ENCODE measurements around the gene FAM83G. TPM values are rescaled to one million over a fixed set of nuclear protein-coding genes. Genes with fewer than 3 reads are reported as not detected.
A peak's percentile ranks its signal among the peaks of the same experiment; 100 is the strongest.

The FAM83G gene
- total and polyA plus RNA-seq, 5 donors from 2014 or later = 3.7 to 10.7 (median 5.9) TPM

- Mint-ChIP-seq H3K9me3 (no peaks in the 10 kb centered on the region), H3K4me3 (no peak overlapping the region)
Observed at GRCh38 chr17:18987862-18988545, 16.6 kb downstream of the FAM83G start.

GRCh38 chr17:18987230-18987610, 17.3 kb downstream of the FAM83G start:
- Mint-ChIP-seq H3K4me1 (peaks cover 0 to 9% (median 0%) of the 10 kb centered on the region in 4 donors), H3K27me3 (no peaks in the 10 kb centered on the region)
- ATAC-seq (ENCODE audit: low read depth in 2 of 2) = no peak

More at GRCh38 chr17:18987862-18988545, 16.6 kb downstream of the FAM83G start:
- Mint-ChIP-seq H3K27ac (no peak overlapping the region), H3K4me1 (peaks cover 0 to 15% (median 1%) of the 10 kb centered on the region in 4 donors), H3K27me3 (no peaks in the 10 kb centered on the region), H3K36me3 (peaks cover 3% of the 10 kb centered on the region)
- DNase-seq (no peak), ATAC-seq (ENCODE audit: low read depth in 2 of 2) (no peak)
- H3K36me3 ChIP-seq (ENCODE audit: control insufficient read depth, insufficient read depth, low read length) = peaks cover 11% of the 10 kb centered on the region
- H3K9me3 ChIP-seq (ENCODE audit: control insufficient read depth in 2 of 2, low read length in 2 of 2) = no peaks in the 10 kb centered on the region
- no peak overlapping the region for H3K27ac ChIP-seq (ENCODE audit: insufficient read depth, low read length, poor library complexity, severe bottlenecking)
- no peaks in the 10 kb centered on the region for H3K27me3 ChIP-seq (ENCODE audit: control insufficient read depth, insufficient read depth, low read length)
- peaks cover 5% of the 10 kb centered on the region for H3K4me1 ChIP-seq (ENCODE audit: control insufficient read depth, insufficient read depth, low read length, poor library complexity, severe bottlenecking)
- no peak overlapping the region for H3K4me3 ChIP-seq (ENCODE audit: low read depth, low read length)

GRCh38 chr17:18986541-18987229, 17.9 kb downstream of the FAM83G start:
- H3K9me3 ChIP-seq (ENCODE audit: control insufficient read depth in 2 of 2, low read length in 2 of 2) = no peaks in the 10 kb centered on the region
- no peaks in the 10 kb centered on the region for H3K4me1 ChIP-seq (ENCODE audit: control insufficient read depth, insufficient read depth, low read length, poor library complexity, severe bottlenecking)
- Mint-ChIP-seq H3K27me3 (no peaks in the 10 kb centered on the region), H3K4me3 (no peak overlapping the region), H3K9me3 (no peaks in the 10 kb centered on the region), H3K27ac (peak overlapping the region in 1 of 3 donors; percentile 64), H3K36me3 (peaks cover 3% of the 10 kb centered on the region), H3K4me1 (peaks cover 0 to 9% (median 0%) of the 10 kb centered on the region in 4 donors)
- no peak overlapping the region for H3K27ac ChIP-seq (ENCODE audit: insufficient read depth, low read length, poor library complexity, severe bottlenecking)
- H3K36me3 ChIP-seq (ENCODE audit: control insufficient read depth, insufficient read depth, low read length) = peaks cover 11% of the 10 kb centered on the region
- ATAC-seq (ENCODE audit: low read depth in 2 of 2) (no peak), DNase-seq (no peak)
- no peaks in the 10 kb centered on the region for H3K27me3 ChIP-seq (ENCODE audit: control insufficient read depth, insufficient read depth, low read length)
- H3K4me3 ChIP-seq (ENCODE audit: low read depth, low read length) = no peak overlapping the region

More at GRCh38 chr17:18987230-18987610, 17.3 kb downstream of the FAM83G start:
- DNase-seq = no peak
- Histone ChIP-seq H3K4me1 (ENCODE audit: control insufficient read depth, insufficient read depth, low read length, poor library complexity, severe bottlenecking) (no peaks in the 10 kb centered on the region), H3K36me3 (ENCODE audit: control insufficient read depth, insufficient read depth, low read length) (peaks cover 11% of the 10 kb centered on the region), H3K4me3 (ENCODE audit: low read depth, low read length) (no peak overlapping the region), H3K27ac (ENCODE audit: insufficient read depth, low read length, poor library complexity, severe bottlenecking) (no peak overlapping the region), H3K9me3 (ENCODE audit: control insufficient read depth in 2 of 2, low read length in 2 of 2) (no peaks in the 10 kb centered on the region), H3K27me3 (ENCODE audit: control insufficient read depth, insufficient read depth, low read length) (no peaks in the 10 kb centered on the region)
- Mint-ChIP-seq H3K36me3 (peaks cover 3% of the 10 kb centered on the region), H3K9me3 (no peaks in the 10 kb centered on the region), H3K4me3 (no peak overlapping the region), H3K27ac (peak overlapping the region in 2 of 3 donors; percentile 51 to 64)

- Mint-ChIP-seq H3K27me3 (no peaks in the 10 kb centered on the region), H3K4me3 (no peak overlapping the region), H3K36me3 (peaks cover 3% of the 10 kb centered on the region), H3K4me1 (peaks cover 0 to 9% (median 0%) of the 10 kb centered on the region in 4 donors), H3K27ac (no peak overlapping the region), H3K9me3 (peaks cover 0 to under 1% (median 0%) of the 10 kb centered on the region in 7 donors)
- Histone ChIP-seq H3K4me1 (ENCODE audit: control insufficient read depth, insufficient read depth, low read length, poor library complexity, severe bottlenecking) (no peaks in the 10 kb centered on the region), H3K27ac (ENCODE audit: insufficient read depth, low read length, poor library complexity, severe bottlenecking) (no peak overlapping the region), H3K9me3 (ENCODE audit: control insufficient read depth in 2 of 2, low read length in 2 of 2) (no peaks in the 10 kb centered on the region), H3K4me3 (ENCODE audit: low read depth, low read length) (no peak overlapping the region), H3K27me3 (ENCODE audit: control insufficient read depth, insufficient read depth, low read length) (no peaks in the 10 kb centered on the region), H3K36me3 (ENCODE audit: control insufficient read depth, insufficient read depth, low read length) (peaks cover 14% of the 10 kb centered on the region)
- DNase-seq (no peak), ATAC-seq (ENCODE audit: low read depth in 2 of 2) (no peak)
Observed at GRCh38 chr17:18985475-18985874, 19.1 kb downstream of the FAM83G start.

GRCh38 chr17:18984273-18985114, 20.1 kb downstream of the FAM83G start:
- H3K9me3 Mint-ChIP-seq = peaks cover 0 to 2% (median 0%) of the 10 kb centered on the region in 7 donors
- Histone ChIP-seq H3K4me1 (ENCODE audit: control insufficient read depth, insufficient read depth, low read length, poor library complexity, severe bottlenecking) (no peaks in the 10 kb centered on the region), H3K4me3 (ENCODE audit: low read depth, low read length) (no peak overlapping the region), H3K27me3 (ENCODE audit: control insufficient read depth, insufficient read depth, low read length) (no peaks in the 10 kb centered on the region), H3K9me3 (ENCODE audit: control insufficient read depth in 2 of 2, low read length in 2 of 2) (no peaks in the 10 kb centered on the region), H3K27ac (ENCODE audit: insufficient read depth, low read length, poor library complexity, severe bottlenecking) (no peak overlapping the region), H3K36me3 (ENCODE audit: control insufficient read depth, insufficient read depth, low read length) (peaks cover 17% of the 10 kb centered on the region)
- H3K4me3 Mint-ChIP-seq = no peak overlapping the region
- H3K27ac Mint-ChIP-seq = peak overlapping the region in 1 of 3 donors; percentile 71
- DNase-seq = no peak
- no peak for ATAC-seq (ENCODE audit: low read depth in 2 of 2)
- peaks cover 10% of the 10 kb centered on the region for H3K36me3 Mint-ChIP-seq
- H3K27me3 Mint-ChIP-seq = no peaks in the 10 kb centered on the region
- H3K4me1 Mint-ChIP-seq = peaks cover 0 to 4% (median 0%) of the 10 kb centered on the region in 4 donors

GRCh38 chr17:18981642-18982424, 22.7 kb downstream of the FAM83G start:
- no peak for DNase-seq
- H3K36me3 ChIP-seq (ENCODE audit: control insufficient read depth, insufficient read depth, low read length) = peaks cover 29% of the 10 kb centered on the region
- H3K27ac ChIP-seq (ENCODE audit: insufficient read depth, low read length, poor library complexity, severe bottlenecking) = no peak overlapping the region
- H3K4me1 ChIP-seq (ENCODE audit: control insufficient read depth, insufficient read depth, low read length, poor library complexity, severe bottlenecking) = no peaks in the 10 kb centered on the region
- no peak overlapping the region for H3K4me3 ChIP-seq (ENCODE audit: low read depth, low read length)
- H3K9me3 Mint-ChIP-seq = peaks cover 0 to 2% (median 0%) of the 10 kb centered on the region in 7 donors
- peaks cover 0 to under 1% (median 0%) of the 10 kb centered on the region in 4 donors for H3K4me1 Mint-ChIP-seq
- H3K36me3 Mint-ChIP-seq = peaks cover 8% of the 10 kb centered on the region
- H3K27me3 ChIP-seq (ENCODE audit: control insufficient read depth, insufficient read depth, low read length) = no peaks in the 10 kb centered on the region
- no peaks in the 10 kb centered on the region for H3K27me3 Mint-ChIP-seq
- no peak overlapping the region for H3K27ac Mint-ChIP-seq
- no peaks in the 10 kb centered on the region for H3K9me3 ChIP-seq (ENCODE audit: control insufficient read depth in 2 of 2, low read length in 2 of 2)
- no peak for ATAC-seq (ENCODE audit: low read depth in 2 of 2)
- no peak overlapping the region for H3K4me3 Mint-ChIP-seq

GRCh38 chr17:18981335-18981641, 23.3 kb downstream of the FAM83G start:
- Histone ChIP-seq H3K36me3 (ENCODE audit: control insufficient read depth, insufficient read depth, low read length) (peaks cover 30% of the 10 kb centered on the region), H3K4me1 (ENCODE audit: control insufficient read depth, insufficient read depth, low read length, poor library complexity, severe bottlenecking) (no peaks in the 10 kb centered on the region), H3K27me3 (ENCODE audit: control insufficient read depth, insufficient read depth, low read length) (no peaks in the 10 kb centered on the region), H3K27ac (ENCODE audit: insufficient read depth, low read length, poor library complexity, severe bottlenecking) (no peak overlapping the region), H3K4me3 (ENCODE audit: low read depth, low read length) (no peak overlapping the region), H3K9me3 (ENCODE audit: control insufficient read depth in 2 of 2, low read length in 2 of 2) (no peaks in the 10 kb centered on the region)
- H3K27ac Mint-ChIP-seq = peak overlapping the region in 1 of 3 donors; percentile 20
- H3K9me3 Mint-ChIP-seq = peaks cover 0 to 2% (median 0%) of the 10 kb centered on the region in 7 donors
- H3K4me1 Mint-ChIP-seq = peaks cover 0 to 1% (median 0%) of the 10 kb centered on the region in 4 donors
- peaks cover 8% of the 10 kb centered on the region for H3K36me3 Mint-ChIP-seq
- no peaks in the 10 kb centered on the region for H3K27me3 Mint-ChIP-seq
- no peak for DNase-seq
- ATAC-seq (ENCODE audit: low read depth in 2 of 2) = no peak
- H3K4me3 Mint-ChIP-seq = no peak overlapping the region

All from CD4-positive, CD25-positive, alpha-beta regulatory T cell (primary cell).